Skeletal muscle satellite cell (primary cell): ENCODE results near the gene HSD17B11.
A peak's percentile ranks its signal among the peaks of the same experiment; 100 is the strongest.
"Not testable (repeated sequence)": the region's sequence is repeated elsewhere in the genome, so short reads cannot be mapped to it uniquely, and the experiment has no call there.

Experiments used
- H3K27me3 ChIP-seq: 2 replicates; pipeline ENCODE4 v1.7.0; 2013; ENCODE audit warnings: low read length; ENCODE audit not compliant: control insufficient read depth, insufficient read depth
- H3K36me3 ChIP-seq: 2 replicates; pipeline ENCODE4 v1.7.0; 2013; ENCODE audit warnings: mild to moderate bottlenecking, control low read depth, low read length; ENCODE audit not compliant: insufficient read depth
- H3K4me1 ChIP-seq: 2 replicates; pipeline ENCODE4 v1.7.0; 2013; ENCODE audit warnings: low read length; ENCODE audit not compliant: control insufficient read depth, insufficient read depth
- H3K4me2 ChIP-seq: 2 replicates; pipeline ENCODE4 v1.7.0; 2013; ENCODE audit warnings: mild to moderate bottlenecking, low read length
- H3K4me3 ChIP-seq: 2 replicates; pipeline ENCODE4 v1.7.0; 2013; ENCODE audit warnings: low read length
- H3K9ac ChIP-seq: 2 replicates; pipeline ENCODE4 v1.7.0; 2013; ENCODE audit warnings: mild to moderate bottlenecking, low read depth, low read length, moderate library complexity
- H3K9me3 ChIP-seq: replicated peaks from 2 replicates; pipeline ENCODE4 v1.7.0; 2013; ENCODE audit warnings: mild to moderate bottlenecking, control low read depth, low read length

Gene HSD17B11

GRCh38 chr4:87399954-87400353, 9.0 kb upstream of the HSD17B11 start:
- H3K4me1 ChIP-seq = no peaks in the 10 kb centered on the region
- H3K4me3 ChIP-seq = no peak overlapping the region
- peaks cover 13% of the 10 kb centered on the region for H3K27me3 ChIP-seq
- H3K9ac ChIP-seq = no peak overlapping the region
- no peaks in the 10 kb centered on the region for H3K9me3 ChIP-seq
- no peaks in the 10 kb centered on the region for H3K36me3 ChIP-seq
- no peak overlapping the region for H3K4me2 ChIP-seq

- H3K36me3 ChIP-seq = no peaks in the 10 kb centered on the region
- no peak overlapping the region for H3K9ac ChIP-seq
- no peak overlapping the region for H3K4me3 ChIP-seq
- peaks cover 7% of the 10 kb centered on the region for H3K27me3 ChIP-seq
- H3K9me3 ChIP-seq = no peaks in the 10 kb centered on the region
- no peaks in the 10 kb centered on the region for H3K4me1 ChIP-seq
- no peak overlapping the region for H3K4me2 ChIP-seq
Measured at GRCh38 chr4:87399148-87399547, 8.2 kb upstream of the HSD17B11 start.

DNA sequence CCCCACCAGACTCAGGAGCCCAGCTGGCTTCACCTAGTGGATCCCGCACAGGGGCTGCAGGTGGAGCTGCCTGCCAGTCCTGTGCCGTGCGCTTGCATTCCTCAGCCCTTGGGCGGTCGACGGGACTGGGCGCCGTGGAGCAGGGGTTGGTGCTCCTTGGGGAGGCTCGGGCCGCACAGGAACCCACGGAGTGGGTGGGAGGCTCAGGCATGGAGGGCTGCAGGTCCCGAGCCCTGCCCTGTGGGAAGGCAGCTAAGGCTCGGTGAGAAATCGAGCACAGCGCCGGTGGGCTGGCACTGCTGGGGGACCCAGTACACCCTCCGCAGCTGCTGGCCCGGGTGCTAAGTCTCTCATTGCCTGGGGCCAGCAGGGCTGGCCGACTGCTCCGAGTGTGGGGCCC, 4.9 kb upstream of the HSD17B11 start:
- not testable (repeated sequence) for H3K9ac ChIP-seq, H3K9me3 ChIP-seq, H3K4me3 ChIP-seq, H3K4me2 ChIP-seq, H3K36me3 ChIP-seq, H3K4me1 ChIP-seq, H3K27me3 ChIP-seq

- not testable (repeated sequence) for H3K9me3 ChIP-seq, H3K4me3 ChIP-seq, H3K4me1 ChIP-seq
Measured at GRCh38 chr4:87395073-87395472, 4.1 kb upstream of the HSD17B11 start.

DNA sequence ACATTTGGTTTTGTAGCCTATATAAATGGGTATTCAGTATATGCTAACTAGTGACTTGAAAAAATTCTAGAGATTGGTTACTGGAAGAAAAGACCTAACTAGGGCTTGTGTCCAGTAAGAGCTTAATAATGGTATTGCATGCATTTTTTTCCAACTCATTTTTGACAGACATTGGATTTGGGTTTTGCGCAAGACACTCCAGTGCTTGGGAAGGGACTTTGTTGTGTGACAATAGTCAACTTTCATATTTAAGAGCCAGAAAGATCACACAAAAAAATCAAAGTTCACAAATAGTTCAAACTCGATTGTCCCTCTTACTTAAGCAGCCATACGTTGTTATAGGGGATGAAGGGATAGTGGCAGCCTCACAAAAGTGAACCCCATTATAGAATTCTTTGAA, 1.2 kb upstream of the HSD17B11 start:
- Histone ChIP-seq H3K36me3 (no peaks in the 10 kb centered on the region), H3K4me1 (peaks cover 10% of the 10 kb centered on the region), H3K27me3 (no peaks in the 10 kb centered on the region), H3K4me3 (no peak overlapping the region), H3K9ac (peak overlapping the region; percentile 88), H3K4me2 (peak overlapping the region; percentile 77), H3K9me3 (no peaks in the 10 kb centered on the region)

More at GRCh38 chr4:87395073-87395472, 4.1 kb upstream of the HSD17B11 start:
- not testable (repeated sequence) for H3K36me3 ChIP-seq, H3K27me3 ChIP-seq, H3K4me2 ChIP-seq, H3K9ac ChIP-seq

- Histone ChIP-seq H3K27me3 (no peaks in the 10 kb centered on the region), H3K9ac (peak overlapping the region; percentile 88), H3K4me2 (peak overlapping the region; percentile 77), H3K4me1 (peaks cover 10% of the 10 kb centered on the region), H3K9me3 (no peaks in the 10 kb centered on the region), H3K4me3 (peak overlapping the region; percentile 79), H3K36me3 (no peaks in the 10 kb centered on the region)
Measured at GRCh38 chr4:87391576-87392054, 627 bp upstream of the HSD17B11 start.

- peak overlapping the region; percentile 88 for H3K9ac ChIP-seq
- peak overlapping the region; percentile 77 for H3K4me2 ChIP-seq
- no peaks in the 10 kb centered on the region for H3K9me3 ChIP-seq
- no peaks in the 10 kb centered on the region for H3K27me3 ChIP-seq
- H3K4me3 ChIP-seq = peak overlapping the region; percentile 79
- peaks cover 10% of the 10 kb centered on the region for H3K4me1 ChIP-seq
- H3K36me3 ChIP-seq = no peaks in the 10 kb centered on the region
Measured at GRCh38 chr4:87390551-87390890, 467 bp downstream of the HSD17B11 start.

DNA sequence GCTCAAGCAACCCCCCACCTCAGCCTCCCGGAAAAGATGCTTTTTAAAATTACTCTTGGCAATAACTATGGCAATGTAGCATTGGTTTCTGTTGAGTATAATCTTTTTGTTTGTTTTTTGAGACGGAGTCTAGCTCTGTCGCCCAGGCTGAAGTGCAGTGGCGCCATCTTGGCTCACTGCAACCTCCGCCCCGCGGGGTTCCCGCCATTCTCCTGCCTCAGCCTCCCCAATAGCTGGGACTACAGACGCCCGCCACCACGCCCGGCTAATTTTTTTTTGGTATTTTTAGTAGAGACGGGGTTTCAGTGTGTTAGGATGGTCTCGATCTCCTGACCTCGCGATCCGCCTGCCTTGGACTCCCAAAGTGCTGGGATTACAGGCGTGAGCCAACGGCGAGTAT, 933 bp downstream of the HSD17B11 start:
- Histone ChIP-seq H3K9ac (peak overlapping the region; percentile 88), H3K4me2 (peak overlapping the region; percentile 77), H3K4me3 (peak overlapping the region; percentile 79)
- H3K9me3 ChIP-seq, H3K4me1 ChIP-seq, H3K27me3 ChIP-seq, H3K36me3 ChIP-seq: not testable (repeated sequence)

GRCh38 chr4:87388901-87389300, 2.1 kb downstream of the HSD17B11 start:
- no peak overlapping the region for H3K4me3 ChIP-seq
- H3K36me3 ChIP-seq = no peaks in the 10 kb centered on the region
- H3K9ac ChIP-seq = no peak overlapping the region
- H3K27me3 ChIP-seq = no peaks in the 10 kb centered on the region
- H3K4me2 ChIP-seq = no peak overlapping the region
- no peaks in the 10 kb centered on the region for H3K9me3 ChIP-seq
- peaks cover 10% of the 10 kb centered on the region for H3K4me1 ChIP-seq

- Histone ChIP-seq H3K27me3 (no peaks in the 10 kb centered on the region), H3K4me3 (no peak overlapping the region), H3K4me2 (no peak overlapping the region), H3K36me3 (no peaks in the 10 kb centered on the region), H3K9ac (no peak overlapping the region), H3K9me3 (no peaks in the 10 kb centered on the region), H3K4me1 (peaks cover 10% of the 10 kb centered on the region)
Measured at GRCh38 chr4:87387237-87387636, 3.8 kb downstream of the HSD17B11 start.

- H3K27me3 ChIP-seq, H3K9ac ChIP-seq, H3K9me3 ChIP-seq, H3K4me1 ChIP-seq, H3K4me2 ChIP-seq, H3K36me3 ChIP-seq, H3K4me3 ChIP-seq: not testable (repeated sequence)
Measured at GRCh38 chr4:87384466-87385132, 6.4 kb downstream of the HSD17B11 start.

GRCh38 chr4:87382931-87383330, 8.1 kb downstream of the HSD17B11 start:
- no peak overlapping the region for H3K4me3 ChIP-seq
- H3K4me1 ChIP-seq = no peaks in the 10 kb centered on the region
- H3K36me3 ChIP-seq = no peaks in the 10 kb centered on the region
- no peak overlapping the region for H3K4me2 ChIP-seq
- H3K27me3 ChIP-seq = no peaks in the 10 kb centered on the region
- H3K9ac ChIP-seq = no peak overlapping the region
- H3K9me3 ChIP-seq = no peaks in the 10 kb centered on the region
